Liver (tissue), 9 donors: ENCODE results near the gene FLRT2. TPM values are rescaled to one million over a fixed set of nuclear protein-coding genes. Genes with fewer than 3 reads are reported as not detected.

Experiments used
- DNase-seq: peaks from one replicate; pipeline ENCODE4 v3.0.0-alpha.2; 2017; ENCODE audit warnings: low spot score
- H3K27ac ChIP-seq, 2 donors: one replicate each; pipeline ENCODE4 v1.7.0; 2013; ENCODE audit warnings: inconsistent platforms in 2 of 2, low read length in 2 of 2, control low read depth in 1 of 2, low read depth in 1 of 2, mild to moderate bottlenecking in 1 of 2
- H3K27me3 ChIP-seq, 4 donors: one replicate each; pipeline versions ENCODE4 v1.6.1 to v1.7.0; 2013; ENCODE audit warnings: low read length in 3 of 4, inconsistent platforms in 1 of 4, mild to moderate bottlenecking in 1 of 4, moderate library complexity in 1 of 4; ENCODE audit not compliant: control insufficient read depth in 4 of 4, insufficient read depth in 4 of 4
- H3K36me3 ChIP-seq, 4 donors: one replicate each; pipeline versions ENCODE4 v1.6.1 to v1.7.0; 2013; ENCODE audit warnings: low read length in 3 of 4, mild to moderate bottlenecking in 3 of 4, low read depth in 1 of 4, moderate library complexity in 1 of 4; ENCODE audit not compliant: control insufficient read depth in 4 of 4, insufficient read depth in 3 of 4
- H3K4me1 ChIP-seq, 4 donors: one replicate each; pipeline versions ENCODE4 v1.6.1 to v1.7.0; 2013; ENCODE audit warnings: low read length in 3 of 4, mild to moderate bottlenecking in 3 of 4, moderate library complexity in 1 of 4; ENCODE audit not compliant: control insufficient read depth in 4 of 4, insufficient read depth in 4 of 4
- H3K4me3 ChIP-seq, 3 donors: one replicate each; pipeline versions ENCODE4 v1.6.1 to v1.7.0; 2013; ENCODE audit warnings: low read length in 3 of 3, control low read depth in 1 of 3, low read depth in 1 of 3, mild to moderate bottlenecking in 1 of 3
- H3K9ac ChIP-seq, 2 donors: one replicate each; pipeline ENCODE4 v1.7.0; 2013; ENCODE audit warnings: low read length in 2 of 2, mild to moderate bottlenecking in 2 of 2, moderate library complexity in 2 of 2, control low read depth in 1 of 2, low read depth in 1 of 2
- H3K9me3 ChIP-seq, 4 donors: one replicate each; pipeline versions ENCODE4 v1.6.1 to v1.7.0; 2013; ENCODE audit warnings: low read length in 3 of 4; ENCODE audit not compliant: control insufficient read depth in 4 of 4
- ATF3 ChIP-seq: IDR thresholded peaks from 2 replicates; pipeline ENCODE4 v1.6.1; 2016; ENCODE audit warnings: antibody characterized with exemption
- CTCF ChIP-seq: fragments of 150-350 bp; IDR thresholded peaks from 2 replicates; pipeline ENCODE4 v1.5.1; 2017; ENCODE audit warnings: improper control_type of control experiment, low read depth, low read length; ENCODE audit not compliant: missing input control
- EGR1 ChIP-seq, 2 donors: IDR thresholded peaks; 2 replicates each; pipeline ENCODE4 v1.6.1; 2016 to 2018; ENCODE audit warnings: antibody characterized with exemption in 2 of 2, low read depth in 2 of 2
- FOXA1 ChIP-seq: IDR thresholded peaks from 2 replicates; pipeline ENCODE4 v1.6.1; 2016; ENCODE audit warnings: antibody characterized with exemption
- FOXA2 ChIP-seq: IDR thresholded peaks from 2 replicates; pipeline ENCODE4 v1.6.1; 2016; ENCODE audit warnings: antibody characterized with exemption
- GABPA ChIP-seq, 2 donors: IDR thresholded peaks in 1 of 2; conservative IDR thresholded peaks in 1 of 2; 2 replicates each; pipeline ENCODE4 v1.6.1; 2016; ENCODE audit warnings: antibody characterized with exemption in 2 of 2, mild to moderate bottlenecking in 1 of 2, moderate library complexity in 1 of 2
- HNF4A ChIP-seq, 2 donors: conservative IDR thresholded peaks; 2 replicates each; pipeline ENCODE4 v1.6.1; 2016; ENCODE audit warnings: antibody characterized with exemption in 2 of 2, mild to moderate bottlenecking in 2 of 2
- HNF4G ChIP-seq: IDR thresholded peaks from 2 replicates; pipeline ENCODE4 v1.6.1; 2016; ENCODE audit warnings: antibody characterized with exemption
- JUND ChIP-seq, 2 donors: IDR thresholded peaks; 2 replicates each; pipeline ENCODE4 v1.6.1; 2016; ENCODE audit warnings: antibody characterized with exemption in 2 of 2
- MAX ChIP-seq: IDR thresholded peaks from 2 replicates; pipeline ENCODE4 v1.6.1; 2016; ENCODE audit warnings: antibody characterized with exemption
- NR2F2 ChIP-seq: IDR thresholded peaks from 2 replicates; pipeline ENCODE4 v1.6.1; 2016; ENCODE audit warnings: antibody characterized with exemption
- RAD21 ChIP-seq, 2 donors: IDR thresholded peaks; 2 replicates each; pipeline ENCODE4 v1.6.1; 2016; ENCODE audit warnings: antibody characterized with exemption in 2 of 2, mild to moderate bottlenecking in 2 of 2
- REST ChIP-seq: IDR thresholded peaks from 2 replicates; pipeline ENCODE4 v1.6.1; 2016; ENCODE audit warnings: antibody characterized with exemption, mild to moderate bottlenecking
- RXRA ChIP-seq, 2 donors: IDR thresholded peaks; 2 replicates each; pipeline ENCODE4 v1.6.1; 2017 to 2018; ENCODE audit warnings: antibody characterized with exemption in 2 of 2, mild to moderate bottlenecking in 1 of 2
- SP1 ChIP-seq: IDR thresholded peaks from 2 replicates; pipeline ENCODE4 v1.6.1; 2018; ENCODE audit warnings: antibody characterized with exemption, mild to moderate bottlenecking
- TAF1 ChIP-seq: conservative IDR thresholded peaks from 2 replicates; pipeline ENCODE4 v1.6.1; 2016; ENCODE audit warnings: antibody characterized with exemption, mild to moderate bottlenecking
- YY1 ChIP-seq: IDR thresholded peaks from 2 replicates; pipeline ENCODE4 v1.6.1; 2016; ENCODE audit warnings: antibody characterized with exemption, mild to moderate bottlenecking
- WGBS: extraction: QIAGEN DNeasy Blood & Tissue Kit; methylation state at CpG from one replicate; pipeline ENCODE4 v1.1.7; 2013; 5-methylcytosine and 5-hydroxymethylcytosine counted together
- polyA plus RNA-seq, 2 donors: library from polyadenylated mRNA; stranded (reverse) in 1 of 2; unstranded in 1 of 2; fragments of 200-250 nt in 1 of 2; fragments of >200 nt in 1 of 2; fragmentation: Nextera tagmentation in 1 of 2; extraction: Ambion mirVana in 1 of 2; gene quantifications; one replicate each; pipeline versions ENCODE4 v1.2.1 to v1.2.3, GENCODE V29; 2013 to 2015
- total RNA-seq, 2 donors: library from RNA; depleted of rRNA; stranded (reverse); fragments of >200 nt; gene quantifications; one replicate each; pipeline ENCODE4 v1.2.3, GENCODE V29; 2014
- donor health status: healthy.
- donor health status: healthy.
- donor health status: healthy.
- donor health status: healthy.
- donor health status: healthy.

FLRT2 gene
- total and polyA plus RNA-seq, 4 donors: 0.90 to 8.2 (median 1.8) TPM

GRCh38 chr14:85549697-85550096 lies 19.8 kb downstream of the FLRT2 start:
- 87% methylated on average over 2 of the region's 2 CpGs for WGBS
- Histone ChIP-seq H3K4me1 (no peaks in the 10 kb centered on the region), H3K9me3 (no peaks in the 10 kb centered on the region), H3K36me3 (no peaks in the 10 kb centered on the region), H3K27ac (no peak overlapping the region), H3K27me3 (peaks cover 0 to 2% (median 0%) of the 10 kb centered on the region in 4 donors), H3K4me3 (no peak overlapping the region), H3K9ac (no peak overlapping the region)
- TF ChIP-seq SP1: no peak
- DNase-seq: no peak

GRCh38 chr14:85554106-85554505 lies 24.2 kb downstream of the FLRT2 start:
- TF ChIP-seq TAF1 (no peak), YY1 (no peak), NR2F2 (no peak), MAX (no peak), GABPA (IDR thresholded peaks at IDR 0.05 in 1 of 2, conservative IDR thresholded peaks at IDR 0.05 in 1 of 2) (no peak), HNF4A (conservative IDR thresholded peaks at IDR 0.05) (no peak)
- no peak overlapping the region for H3K27ac ChIP-seq
- no peak for DNase-seq
- H3K9ac ChIP-seq: no peak overlapping the region
- H3K27me3 ChIP-seq: no peaks in the 10 kb centered on the region
- H3K36me3 ChIP-seq: no peaks in the 10 kb centered on the region
- WGBS: 74% methylated on average over 3 of the region's 3 CpGs
- no peaks in the 10 kb centered on the region for H3K9me3 ChIP-seq
- H3K4me1 ChIP-seq: no peaks in the 10 kb centered on the region
- H3K4me3 ChIP-seq: no peak overlapping the region

GRCh38 chr14:85556267-85556666 lies 26.3 kb downstream of the FLRT2 start:
- H3K27ac ChIP-seq: no peak overlapping the region
- no peak for TF ChIP-seq HNF4G
- TF ChIP-seq NR2F2: no peak
- H3K9ac ChIP-seq: no peak overlapping the region
- H3K36me3 ChIP-seq: no peaks in the 10 kb centered on the region
- H3K9me3 ChIP-seq: no peaks in the 10 kb centered on the region
- no peaks in the 10 kb centered on the region for H3K4me1 ChIP-seq
- H3K4me3 ChIP-seq: no peak overlapping the region
- DNase-seq: no peak
- no peaks in the 10 kb centered on the region for H3K27me3 ChIP-seq
- WGBS: 93% methylated on average over 1 of the region's 1 CpG

- Histone ChIP-seq H3K27ac (no peak overlapping the region), H3K27me3 (no peaks in the 10 kb centered on the region), H3K4me3 (no peak overlapping the region), H3K9ac (no peak overlapping the region), H3K9me3 (peaks cover 0 to 3% (median 0%) of the 10 kb centered on the region in 4 donors), H3K36me3 (no peaks in the 10 kb centered on the region), H3K4me1 (peaks cover 0 to 12% (median 7%) of the 10 kb centered on the region in 4 donors)
- 83% methylated on average over 2 of the region's 2 CpGs for WGBS
- DNase-seq: no peak
- TF ChIP-seq JUND (IDR thresholded peaks at IDR 0.05) (no peak), REST (no peak), FOXA2 (no peak), TAF1 (no peak), RAD21 (IDR thresholded peaks at IDR 0.05) (no peak), ATF3 (no peak), HNF4A (conservative IDR thresholded peaks at IDR 0.05) (no peak), CTCF (no peak), MAX (no peak), SP1 (no peak), EGR1 (IDR thresholded peaks at IDR 0.05; ENCODE audit: low read depth in 2 of 2) (no peak), HNF4G (no peak), YY1 (no peak), NR2F2 (no peak), FOXA1 (no peak), RXRA (IDR thresholded peaks at IDR 0.05) (no peak), GABPA (IDR thresholded peaks at IDR 0.05 in 1 of 2, conservative IDR thresholded peaks at IDR 0.05 in 1 of 2) (no peak)
These were observed 28.6 kb downstream of the FLRT2 start for GRCh38 chr14:85558505-85558904.
